HL-60/S4 (cell line): ENCODE results near the gene GPR160.
"Not testable (repeated sequence)": the region's sequence is repeated elsewhere in the genome, so short reads cannot be mapped to it uniquely, and the experiment has no call there.

ENCODE experiments used
- in situ Hi-C: fragments of 300-500 bp; cut with MboI; formaldehyde crosslinking; loops from 2 replicates; pipeline ENCODE4 v1.14.3; 2022; ENCODE audit warnings: low sequenced_read_pairs

Gene GPR160

DNA sequence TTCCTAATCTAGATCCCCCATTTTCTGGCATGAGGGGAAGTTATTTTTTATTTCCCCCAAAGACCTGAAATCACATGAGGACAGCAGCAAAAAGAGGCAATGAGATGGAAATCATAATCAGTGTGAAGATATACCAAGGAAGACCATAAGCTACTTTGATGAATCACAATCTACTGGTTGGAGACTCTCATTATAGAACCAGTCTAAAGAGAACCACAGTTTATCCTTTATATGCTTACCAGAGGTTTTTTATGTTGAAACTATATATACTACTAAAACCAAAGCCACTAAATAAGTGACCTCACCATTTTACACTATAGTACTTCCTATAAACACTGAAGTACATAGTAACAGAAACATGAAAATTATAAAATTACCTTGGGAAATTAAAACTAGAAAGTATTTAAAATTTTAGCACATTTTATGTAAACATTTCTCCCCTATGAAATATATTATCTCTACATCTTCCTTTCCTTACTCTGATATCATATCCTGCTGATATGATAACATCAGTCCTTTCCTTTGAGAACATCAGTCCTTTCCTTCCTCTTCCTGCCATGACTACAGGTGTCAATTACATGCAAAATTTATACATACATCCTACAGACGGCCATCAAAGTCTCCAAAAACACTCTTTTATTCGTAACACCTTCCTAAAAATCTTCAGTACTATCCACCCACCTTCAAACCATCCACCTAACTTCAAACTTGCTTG, 71.9 kb downstream of the GPR160 start:
- in situ Hi-C loops, result no loop called here

DNA sequence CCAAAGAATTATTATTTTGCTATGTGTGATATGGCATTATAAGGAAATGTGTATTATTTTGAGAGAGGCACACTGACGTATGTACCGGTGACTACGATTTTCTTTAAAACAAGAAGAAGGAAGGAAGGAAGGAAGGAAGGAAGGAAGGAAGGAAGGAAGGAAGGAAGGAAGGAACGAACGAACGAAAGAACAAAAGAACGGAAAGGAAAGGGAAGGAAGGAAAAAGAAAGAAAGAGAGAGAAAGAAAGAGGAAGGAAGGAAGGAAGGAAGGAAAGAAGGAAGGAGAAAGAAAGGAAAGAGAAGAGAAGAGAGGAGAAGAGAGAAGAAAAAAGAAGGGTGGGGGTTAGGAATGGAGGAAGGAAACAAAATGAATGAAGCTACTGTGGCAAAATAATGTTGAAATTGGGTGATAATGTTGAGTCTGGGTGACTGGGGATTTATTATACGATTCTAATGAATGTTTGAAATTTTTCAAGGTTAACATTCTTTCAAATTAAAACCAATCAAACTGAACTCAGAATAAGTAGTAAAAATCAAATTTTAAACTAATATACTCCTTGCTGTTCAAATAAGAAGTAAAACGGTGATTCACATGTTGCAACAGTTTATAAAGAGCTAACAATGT, 73.5 kb downstream of the GPR160 start:
- in situ Hi-C loops, result no loop called here

DNA sequence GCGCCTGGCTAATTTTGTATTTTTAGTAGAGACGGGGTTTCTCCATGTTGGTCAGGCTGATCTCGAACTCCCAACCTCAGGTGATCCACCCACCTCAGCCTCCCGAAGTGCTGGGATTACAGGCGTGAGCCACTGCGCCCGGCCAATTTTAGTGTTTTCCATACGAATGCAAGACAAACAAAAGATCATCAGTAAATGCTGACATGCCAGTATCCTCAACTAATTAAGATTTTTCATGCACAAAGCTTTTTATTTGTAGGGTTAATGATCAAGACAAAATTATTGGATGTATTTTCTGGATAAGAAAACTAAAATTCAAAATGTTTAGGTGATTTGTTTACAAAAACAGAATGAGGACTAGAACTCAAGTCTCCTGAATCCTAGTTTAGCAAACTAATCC, 76.4 kb downstream of the GPR160 start:
- in situ Hi-C loops, result not testable (repeated sequence)

DNA sequence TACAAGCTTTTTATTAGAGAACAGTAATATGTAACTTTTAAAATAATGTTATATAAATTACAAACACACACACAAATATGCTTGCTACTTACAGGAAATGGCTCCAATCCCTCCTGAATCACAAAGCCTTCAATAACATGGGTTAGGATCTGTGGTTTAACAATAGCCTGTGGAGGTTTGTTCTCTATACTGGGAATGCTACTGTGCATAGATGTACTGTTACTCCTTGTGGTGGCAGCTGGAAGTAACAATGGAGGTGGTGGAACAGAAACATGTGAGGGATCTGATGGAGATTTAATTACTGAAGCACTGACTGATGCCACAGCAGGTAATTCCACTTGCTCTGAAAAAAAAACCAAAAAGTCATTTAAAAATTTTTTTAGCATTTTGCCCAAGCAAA, 79.3 kb downstream of the GPR160 start:
- in situ Hi-C loops, result no loop called here

DNA sequence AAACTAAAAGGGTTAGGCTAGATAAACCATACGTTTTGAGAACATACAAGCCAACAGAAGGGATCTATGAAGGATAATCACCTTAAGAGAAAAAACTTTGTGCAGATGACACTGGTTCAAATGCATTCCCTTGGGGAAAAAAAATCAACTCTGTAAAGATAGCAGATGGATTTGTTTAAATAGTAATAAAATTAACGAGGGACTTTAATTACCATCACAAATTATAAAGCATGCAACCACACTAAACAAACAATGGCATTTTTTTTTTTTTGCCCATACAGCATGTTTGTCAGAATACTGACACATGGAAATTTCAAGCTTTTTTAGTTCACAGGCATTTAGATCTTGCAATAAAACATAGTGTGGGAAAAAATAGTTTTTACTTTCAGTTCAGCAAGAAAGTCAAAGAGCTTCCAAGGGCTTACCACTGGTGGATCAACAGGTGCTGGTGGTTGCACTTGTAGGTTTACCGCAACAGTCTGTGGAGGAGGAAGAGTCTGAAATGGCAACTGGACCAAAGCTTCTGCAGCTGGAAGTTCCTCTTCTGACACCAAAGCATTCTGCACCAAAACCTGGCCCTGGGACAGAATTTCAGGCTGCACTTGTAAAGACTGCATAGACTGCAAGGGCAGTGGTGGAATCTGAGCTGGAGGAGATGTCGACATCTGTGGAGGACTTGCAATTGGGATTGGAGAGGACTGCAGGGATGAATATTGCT, 90.6 kb downstream of the GPR160 start:
- in situ Hi-C loops, result no loop called here

DNA sequence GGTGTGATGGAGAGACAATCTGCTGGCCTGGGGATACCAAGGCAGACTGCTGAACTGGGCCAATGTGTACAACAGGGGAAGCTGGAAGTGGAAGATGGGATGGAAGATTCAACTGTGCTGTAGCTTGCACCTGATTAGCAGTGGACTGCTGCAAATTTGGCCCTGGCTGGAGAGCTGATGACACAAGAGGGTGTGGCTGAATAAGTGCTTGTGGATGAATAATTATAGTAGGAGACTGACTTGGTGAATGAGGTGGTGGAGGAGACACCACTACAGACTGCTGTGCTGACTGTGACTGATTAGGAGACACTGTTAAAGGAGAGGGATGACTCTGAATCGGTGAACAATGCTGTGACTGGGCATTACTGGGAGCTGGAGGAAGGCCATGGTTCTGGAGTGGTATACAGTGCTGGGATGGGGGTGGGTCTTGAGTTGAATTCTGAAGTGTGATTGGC, 91.2 kb downstream of the GPR160 start:
- in situ Hi-C loops, result no loop called here

DNA sequence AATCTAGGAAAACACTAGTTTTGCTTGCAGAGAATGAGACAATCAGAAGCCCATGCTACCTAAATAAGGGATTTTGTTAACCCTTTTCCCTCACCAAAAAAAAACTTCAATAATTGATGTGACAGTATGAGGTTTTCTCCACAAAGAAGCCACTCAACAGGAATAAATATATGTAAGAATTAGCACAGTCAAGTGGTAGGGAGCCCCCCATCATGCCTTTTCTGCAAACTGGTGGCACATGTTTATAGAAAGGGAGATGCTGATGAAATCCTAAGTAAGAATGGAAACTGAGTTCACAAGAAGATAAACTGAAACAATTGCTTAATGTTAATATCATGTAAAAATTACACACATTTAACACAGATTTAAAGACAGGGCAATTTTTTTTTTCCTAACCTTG, 92.7 kb downstream of the GPR160 start:
- in situ Hi-C loops, result no loop called here

DNA sequence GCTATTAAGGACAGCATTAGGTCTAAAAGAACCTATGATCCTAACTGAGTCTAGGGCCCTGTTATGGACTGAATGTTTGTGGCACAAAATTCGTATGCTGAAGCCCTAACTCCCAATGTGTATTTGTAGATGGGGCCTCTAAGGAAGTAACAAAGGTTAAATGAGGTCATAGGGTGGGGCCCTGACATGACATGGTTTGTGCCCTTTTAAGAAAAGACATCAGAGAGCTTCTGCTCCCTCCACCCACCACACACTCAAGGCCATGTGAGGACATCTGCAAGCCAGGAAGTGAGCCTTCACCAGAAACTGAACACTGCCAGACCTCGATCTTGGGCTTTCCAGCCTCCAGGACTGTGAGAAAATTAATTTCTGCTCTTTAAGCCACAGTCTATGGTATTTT, 94.5 kb downstream of the GPR160 start:
- in situ Hi-C loops, result no loop called here
